Right atrium auricular region (tissue), 2 donors: ENCODE data around the gene CST8. TPM values are rescaled to one million over a fixed set of nuclear protein-coding genes. Genes with fewer than 3 reads are reported as not detected.

Source experiments
- DNase-seq: peaks from one replicate; pipeline ENCODE4 v3.0.0-alpha.2; 2019; ENCODE audit warnings: low spot score
- H3K27ac ChIP-seq, 2 donors: fragments of 200-600 bp; sonication (generic); 1 replicate in 1 of 2; 2 replicates in 1 of 2; pipeline ENCODE4 v1.5.1; 2016 to 2019
- H3K27me3 ChIP-seq, 2 donors: fragments of 200-600 bp; sonication (generic); one replicate each; pipeline versions ENCODE4 v1.5.1 to v1.6.0; 2017 to 2019
- H3K36me3 ChIP-seq: fragments of 200-600 bp; sonication (generic); one replicate; pipeline ENCODE4 v1.5.1; 2016
- H3K4me1 ChIP-seq, 2 donors: fragments of 200-600 bp; sonication (generic); one replicate each; pipeline versions ENCODE4 v1.5.1 to v1.6.0; 2017 to 2019
- H3K4me3 ChIP-seq, 2 donors: fragments of 200-600 bp; sonication (generic); 1 replicate in 1 of 2; 2 replicates in 1 of 2; pipeline ENCODE4 v1.5.1; 2017 to 2019; ENCODE audit warnings: mild to moderate bottlenecking in 1 of 2, moderate library complexity in 1 of 2
- H3K9me3 ChIP-seq, 2 donors: fragments of 200-600 bp; sonication (generic); one replicate each; pipeline ENCODE4 v1.5.1; 2019
- CTCF ChIP-seq, 2 donors: fragments of 200-600 bp; sonication (generic); IDR thresholded peaks; one replicate each; pipeline ENCODE4 v1.5.1; 2019; ENCODE audit warnings: antibody characterized with exemption in 2 of 2
- total RNA-seq, 2 donors: library from RNA; depleted of rRNA; stranded (reverse); fragments of >200 nt; gene quantifications; one replicate each; pipeline ENCODE4 v1.1.0, GENCODE V29; 2016

Gene CST8
- not detected for total RNA-seq

GRCh38 chr20:23490817-23491216, at the start of gene CST8:
Gene CST8 (plus strand): TSS chr20:23491117. CDS start chr20:23491668, 551 bp downstream.
- Histone ChIP-seq H3K36me3 (no peaks in the 10 kb centered on the region), H3K27me3 (no peaks in the 10 kb centered on the region)

GRCh38 chr20:23441850-23442313, 49.0 kb upstream of the CST8 start:
- H3K4me1 ChIP-seq = peaks cover 0 to under 1% of the 10 kb centered on the region in 2 donors
- no peak overlapping the region for H3K4me3 ChIP-seq
- TF ChIP-seq CTCF (IDR thresholded peaks at IDR 0.05) = peak; percentile 68 to 88
- H3K27ac ChIP-seq = no peak overlapping the region
- no peaks in the 10 kb centered on the region for H3K9me3 ChIP-seq
- no peaks in the 10 kb centered on the region for H3K27me3 ChIP-seq
- DNase-seq = peak; percentile 81
- no peaks in the 10 kb centered on the region for H3K36me3 ChIP-seq

More at GRCh38 chr20:23490817-23491216, at the start of gene CST8:
- Histone ChIP-seq H3K9me3 (peaks cover 0 to 3% of the 10 kb centered on the region in 2 donors), H3K27ac (no peak within 1 kb of the TSS), H3K4me3 (no peak within 1 kb of the TSS), H3K4me1 (no peaks in the 10 kb centered on the region)
- DNase-seq = no peak
- TF ChIP-seq CTCF (IDR thresholded peaks at IDR 0.05) = no peak

DNA sequence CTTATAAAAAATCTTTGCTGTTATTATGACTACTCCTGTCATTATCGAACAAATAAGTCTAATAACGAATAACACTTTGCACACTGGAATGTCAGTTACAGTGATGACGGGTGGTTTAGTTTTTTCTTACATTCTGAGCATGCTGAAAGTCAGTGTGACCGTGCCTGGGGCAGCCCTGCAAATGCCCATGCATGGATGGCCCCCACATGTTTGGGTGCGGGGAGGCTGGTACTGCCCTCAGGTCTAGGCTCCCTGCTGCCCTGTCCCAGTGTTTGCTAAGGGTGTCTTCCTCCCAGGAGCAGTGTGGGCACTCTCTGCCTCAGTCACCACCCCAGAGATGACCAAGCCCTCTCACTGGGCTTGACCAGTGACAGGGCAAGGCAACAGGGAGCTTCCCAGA, 48.5 kb upstream of the CST8 start:
- Histone ChIP-seq H3K4me1 (no peaks in the 10 kb centered on the region), H3K27me3 (no peaks in the 10 kb centered on the region), H3K36me3 (no peaks in the 10 kb centered on the region), H3K4me3 (no peak overlapping the region), H3K9me3 (no peaks in the 10 kb centered on the region), H3K27ac (no peak overlapping the region)
- no peak for TF ChIP-seq CTCF (IDR thresholded peaks at IDR 0.05)
- no peak for DNase-seq

- H3K27ac ChIP-seq = no peak overlapping the region
- H3K4me3 ChIP-seq = no peak overlapping the region
- H3K27me3 ChIP-seq = no peaks in the 10 kb centered on the region
- TF ChIP-seq CTCF (IDR thresholded peaks at IDR 0.05) = no peak
- no peaks in the 10 kb centered on the region for H3K4me1 ChIP-seq
- no peaks in the 10 kb centered on the region for H3K9me3 ChIP-seq
- no peaks in the 10 kb centered on the region for H3K36me3 ChIP-seq
- no peak for DNase-seq
Measured at GRCh38 chr20:23444859-23445258, 46.1 kb upstream of the CST8 start.

- no peak for TF ChIP-seq CTCF (IDR thresholded peaks at IDR 0.05)
- Histone ChIP-seq H3K27me3 (no peaks in the 10 kb centered on the region), H3K9me3 (no peaks in the 10 kb centered on the region), H3K36me3 (no peaks in the 10 kb centered on the region), H3K4me1 (no peaks in the 10 kb centered on the region), H3K4me3 (no peak overlapping the region), H3K27ac (no peak overlapping the region)
- DNase-seq = no peak
Measured at GRCh38 chr20:23445596-23446217, 45.2 kb upstream of the CST8 start.

- DNase-seq = no peak
- peak in 1 of 2 donors; percentile 59 for TF ChIP-seq CTCF (IDR thresholded peaks at IDR 0.05)
- no peak overlapping the region for H3K4me3 ChIP-seq
- H3K36me3 ChIP-seq = no peaks in the 10 kb centered on the region
- no peaks in the 10 kb centered on the region for H3K9me3 ChIP-seq
- no peaks in the 10 kb centered on the region for H3K4me1 ChIP-seq
- H3K27me3 ChIP-seq = no peaks in the 10 kb centered on the region
- no peak overlapping the region for H3K27ac ChIP-seq
Measured at GRCh38 chr20:23446505-23446904, 44.4 kb upstream of the CST8 start.
